Naive thymus-derived CD4-positive, alpha-beta T cell (primary cell): ENCODE measurements around the gene LRRC15. TPM values are rescaled to one million over a fixed set of nuclear protein-coding genes. Genes with fewer than 3 reads are reported as not detected.
A peak's percentile ranks its signal among the peaks of the same experiment; 100 is the strongest.

Experiments
- ATAC-seq: fragments of 150-1000 bp; cut with Tn5 transposase; 2 replicates; pipeline ENCODE4 v1.10.0; 2021; ENCODE audit warnings: mild to moderate bottlenecking, moderate library complexity
- CTCF ChIA-PET: fragments of 350-600 bp; sonication (Branson Sonifier 250); formaldehyde crosslinking; loops from one replicate; lab custom pipeline; 2021; ENCODE audit warnings: antibody characterized with exemption; lab: Charles Lee
- POLR2A ChIA-PET: fragments of 350-600 bp; sonication (Branson Sonifier 250); formaldehyde crosslinking; loops from one replicate; lab custom pipeline; 2021; ENCODE audit warnings: antibody characterized with exemption, inconsistent platforms; lab: Charles Lee
- DNase-seq, 9 donors: peaks; one replicate each; pipeline versions ENCODE4 v3.0.0 to v3.0.0-alpha.2; 2020 to 2022; ENCODE audit warnings: mixed read lengths in 1 of 9
- H3K27ac ChIP-seq: one replicate; pipeline ENCODE4 v1.7.0; 2013; ENCODE audit warnings: mild to moderate bottlenecking, low read depth, low read length, moderate library complexity
- H3K27me3 ChIP-seq, 2 donors: one replicate each; pipeline ENCODE4 v1.7.0; 2013; ENCODE audit warnings: low read length in 2 of 2, mild to moderate bottlenecking in 2 of 2, moderate library complexity in 2 of 2; ENCODE audit not compliant: control insufficient read depth in 2 of 2, insufficient read depth in 2 of 2
- H3K36me3 ChIP-seq, 3 experiments: 1 replicate in 2 of 3; 2 replicates in 1 of 3; pipeline ENCODE4 v1.7.0; 2013; ENCODE audit warnings: low read length in 3 of 3, mild to moderate bottlenecking in 3 of 3, moderate library complexity in 1 of 3; ENCODE audit not compliant: insufficient read depth in 3 of 3, control insufficient read depth in 2 of 3
- H3K4me1 ChIP-seq, 2 donors: one replicate each; pipeline ENCODE4 v1.7.0; 2013; ENCODE audit warnings: low read length in 2 of 2, mild to moderate bottlenecking in 2 of 2, moderate library complexity in 1 of 2; ENCODE audit not compliant: control insufficient read depth in 2 of 2, insufficient read depth in 2 of 2
- H3K4me3 ChIP-seq: 2 replicates; pipeline ENCODE4 v1.7.0; 2013; ENCODE audit warnings: mild to moderate bottlenecking, low read length
- H3K9me3 ChIP-seq, 3 experiments: 1 replicate in 2 of 3; 2 replicates in 1 of 3; pipeline ENCODE4 v1.7.0; 2013; ENCODE audit warnings: low read length in 3 of 3; ENCODE audit not compliant: control insufficient read depth in 2 of 3
- H3K27ac Mint-ChIP-seq, 9 donors: one replicate each; pipeline ENCODE4 v1.8.0; 2020 to 2022; ENCODE audit warnings: mixed read lengths in 9 of 9, mild to moderate bottlenecking in 8 of 9, moderate library complexity in 5 of 9, inconsistent platforms in 2 of 9
- H3K27me3 Mint-ChIP-seq, 5 donors: one replicate each; pipeline ENCODE4 v1.8.0; 2021 to 2022; ENCODE audit warnings: mixed read lengths in 5 of 5, mild to moderate bottlenecking in 1 of 5
- H3K36me3 Mint-ChIP-seq, 5 donors: one replicate each; pipeline ENCODE4 v1.8.0; 2020 to 2022; ENCODE audit warnings: mixed read lengths in 5 of 5, mild to moderate bottlenecking in 3 of 5, inconsistent platforms in 1 of 5
- H3K4me1 Mint-ChIP-seq, 7 donors: one replicate each; pipeline ENCODE4 v1.8.0; 2020 to 2022; ENCODE audit warnings: mixed read lengths in 7 of 7, mild to moderate bottlenecking in 3 of 7, inconsistent platforms in 1 of 7
- H3K4me3 Mint-ChIP-seq, 10 donors: one replicate each; pipeline ENCODE4 v1.8.0; 2020 to 2022; ENCODE audit warnings: mild to moderate bottlenecking in 10 of 10, mixed read lengths in 10 of 10, moderate library complexity in 6 of 10, inconsistent platforms in 2 of 10
- H3K9me3 Mint-ChIP-seq, 11 donors: one replicate each; pipeline ENCODE4 v1.8.0; 2020 to 2022; ENCODE audit warnings: mixed read lengths in 11 of 11, mild to moderate bottlenecking in 4 of 11, inconsistent platforms in 1 of 11, moderate library complexity in 1 of 11
- intact Hi-C, 2 donors: fragments of 100-400 bp; cut with micrococcal nuclease; formaldehyde crosslinking; loops; one replicate each; pipeline ENCODE4 v1.15.1; 2023
- polyA plus RNA-seq, 2 donors: library from polyadenylated mRNA; unstranded; fragments of 300-500 nt; fragmentation: Illumina TruSeq; gene quantifications; one replicate each; pipeline ENCODE4 v1.2.3, GENCODE V29; 2021
- total RNA-seq, 6 experiments: library from RNA in 5 of 6; stranded (reverse) in 5 of 6; gene quantifications; 1 replicate in 5 of 6; 2 replicates in 1 of 6; pipeline ENCODE4 v1.2.3 and lab custom pipeline; 2021 to 2026

The LRRC15 gene
- total and polyA plus RNA-seq, 7 experiments from 2014 or later = not detected

GRCh38 chr3:194346621-194347020 lies 22.9 kb downstream of the LRRC15 start:
- no peak for DNase-seq
- Mint-ChIP-seq H3K36me3 (no peaks in the 10 kb centered on the region), H3K4me3 (no peak overlapping the region), H3K27me3 (peaks cover 0 to 7% (median 6%) of the 10 kb centered on the region in 5 donors), H3K4me1 (peaks cover 0 to 5% (median 0%) of the 10 kb centered on the region in 7 donors), H3K9me3 (no peaks in the 10 kb centered on the region), H3K27ac (no peak overlapping the region)
- no peak for ATAC-seq
- Histone ChIP-seq H3K27me3 (no peaks in the 10 kb centered on the region), H3K36me3 (no peaks in the 10 kb centered on the region), H3K9me3 (no peaks in the 10 kb centered on the region), H3K27ac (no peak overlapping the region), H3K4me3 (no peak overlapping the region), H3K4me1 (no peaks in the 10 kb centered on the region)
- POLR2A ChIA-PET = no interaction called here
- CTCF ChIA-PET = interaction anchor here (0.6 to 15.7 kb wide), 5 partner anchors 9 to 681 kb away, joined by 3 to 256 read pairs (median 3); partner anchors contain the start of gene GP5
- intact Hi-C loops = no loop called here

- intact Hi-C loops = no loop called here
- no peaks in the 10 kb centered on the region for H3K4me1 ChIP-seq
- POLR2A ChIA-PET = no interaction called here
- DNase-seq (no peak), ATAC-seq (no peak)
- Mint-ChIP-seq H3K27ac (no peak overlapping the region), H3K4me3 (no peak overlapping the region), H3K36me3 (no peaks in the 10 kb centered on the region), H3K9me3 (no peaks in the 10 kb centered on the region), H3K27me3 (peaks cover 0 to 7% (median 7%) of the 10 kb centered on the region in 5 donors), H3K4me1 (peaks cover 0 to 5% (median 0%) of the 10 kb centered on the region in 7 donors)
- H3K27ac ChIP-seq = no peak overlapping the region
- H3K4me3 ChIP-seq = no peak overlapping the region
- CTCF ChIA-PET = interaction anchor here (1.1 to 15.7 kb wide), 5 partner anchors 9 to 56 kb away, joined by 3 to 256 read pairs (median 5); partner anchors contain the start of gene GP5
- no peaks in the 10 kb centered on the region for H3K27me3 ChIP-seq
- H3K36me3 ChIP-seq = no peaks in the 10 kb centered on the region
- H3K9me3 ChIP-seq = no peaks in the 10 kb centered on the region
Observed at GRCh38 chr3:194346035-194346434, 23.5 kb downstream of the LRRC15 start.

GRCh38 chr3:194344012-194344411 lies 25.5 kb downstream of the LRRC15 start:
- no peaks in the 10 kb centered on the region for H3K9me3 Mint-ChIP-seq
- ChIA-PET POLR2A (interaction anchor here (0.6 to 1.9 kb wide), 3 partner anchors 53 to 79 kb away, joined by 3 to 5 read pairs (median 3); no protein-coding TSS in a partner anchor), CTCF (interaction anchor here (0.5 to 15.7 kb wide), 9 partner anchors 10 to 686 kb away, joined by 3 to 256 read pairs (median 3); partner anchors contain the start of gene GP5)
- H3K27ac Mint-ChIP-seq = no peak overlapping the region
- no peaks in the 10 kb centered on the region for H3K36me3 ChIP-seq
- H3K27me3 ChIP-seq = no peaks in the 10 kb centered on the region
- H3K27me3 Mint-ChIP-seq = peaks cover 0 to 7% (median 7%) of the 10 kb centered on the region in 5 donors
- H3K9me3 ChIP-seq = no peaks in the 10 kb centered on the region
- intact Hi-C loops = loop anchor here (1.0 to 2.0 kb wide), 3 partner anchors 11 to 61 kb away; no protein-coding TSS in a partner anchor
- no peak overlapping the region for H3K4me3 Mint-ChIP-seq
- peaks cover 0 to 5% (median 0%) of the 10 kb centered on the region in 7 donors for H3K4me1 Mint-ChIP-seq
- peak; percentile 82 for ATAC-seq
- H3K4me3 ChIP-seq = no peak overlapping the region
- H3K4me1 ChIP-seq = no peaks in the 10 kb centered on the region
- peak; percentile 36 to 74 (median 59) for DNase-seq
- H3K36me3 Mint-ChIP-seq = no peaks in the 10 kb centered on the region
- no peak overlapping the region for H3K27ac ChIP-seq

GRCh38 chr3:194343561-194343893 lies 26.0 kb downstream of the LRRC15 start:
- Mint-ChIP-seq H3K4me3 (no peak overlapping the region), H3K27ac (no peak overlapping the region), H3K27me3 (peaks cover 0 to 7% (median 7%) of the 10 kb centered on the region in 5 donors), H3K9me3 (no peaks in the 10 kb centered on the region), H3K36me3 (no peaks in the 10 kb centered on the region), H3K4me1 (peaks cover 0 to 5% (median 0%) of the 10 kb centered on the region in 7 donors)
- no peaks in the 10 kb centered on the region for H3K4me1 ChIP-seq
- ATAC-seq (no peak), DNase-seq (no peak)
- no peaks in the 10 kb centered on the region for H3K9me3 ChIP-seq
- no peaks in the 10 kb centered on the region for H3K27me3 ChIP-seq
- no peaks in the 10 kb centered on the region for H3K36me3 ChIP-seq
- POLR2A ChIA-PET = interaction anchor here (1.0 to 1.9 kb wide), 2 partner anchors 54 to 60 kb away, joined by 3 to 5 read pairs; no protein-coding TSS in a partner anchor
- intact Hi-C loops = no loop called here
- CTCF ChIA-PET = interaction anchor here (0.7 to 15.7 kb wide), 5 partner anchors 9 to 685 kb away, joined by 3 to 256 read pairs (median 4); partner anchors contain the start of gene GP5
- no peak overlapping the region for H3K27ac ChIP-seq
- no peak overlapping the region for H3K4me3 ChIP-seq

GRCh38 chr3:194342861-194343560 lies 26.5 kb downstream of the LRRC15 start:
- intact Hi-C loops = no loop called here
- H3K4me1 ChIP-seq = no peaks in the 10 kb centered on the region
- ChIA-PET CTCF (interaction anchor here (0.7 to 15.7 kb wide), 5 partner anchors 9 to 684 kb away, joined by 3 to 256 read pairs (median 4); partner anchors contain the start of gene GP5), POLR2A (interaction anchor here (1.9 kb wide), 1 partner anchor 54 kb away, joined by 5 read pairs; no protein-coding TSS in a partner anchor)
- ATAC-seq (no peak), DNase-seq (no peak)
- no peak overlapping the region for H3K4me3 ChIP-seq
- no peaks in the 10 kb centered on the region for H3K9me3 ChIP-seq
- H3K36me3 Mint-ChIP-seq = no peaks in the 10 kb centered on the region
- H3K27me3 Mint-ChIP-seq = peaks cover 0 to 7% (median 7%) of the 10 kb centered on the region in 5 donors
- H3K4me1 Mint-ChIP-seq = peaks cover 0 to 5% (median 0%) of the 10 kb centered on the region in 7 donors
- H3K9me3 Mint-ChIP-seq = no peaks in the 10 kb centered on the region
- no peak overlapping the region for H3K27ac Mint-ChIP-seq
- no peaks in the 10 kb centered on the region for H3K36me3 ChIP-seq
- H3K27me3 ChIP-seq = no peaks in the 10 kb centered on the region
- H3K27ac ChIP-seq = no peak overlapping the region
- no peak overlapping the region for H3K4me3 Mint-ChIP-seq

GRCh38 chr3:194340757-194341400 lies 28.7 kb downstream of the LRRC15 start:
- no peak overlapping the region for H3K4me3 Mint-ChIP-seq
- intact Hi-C loops = no loop called here
- Histone ChIP-seq H3K9me3 (no peaks in the 10 kb centered on the region), H3K27ac (no peak overlapping the region), H3K27me3 (no peaks in the 10 kb centered on the region), H3K36me3 (no peaks in the 10 kb centered on the region), H3K4me1 (no peaks in the 10 kb centered on the region), H3K4me3 (no peak overlapping the region)
- H3K4me1 Mint-ChIP-seq = peaks cover 0 to 5% (median 0%) of the 10 kb centered on the region in 7 donors
- H3K36me3 Mint-ChIP-seq = no peaks in the 10 kb centered on the region
- peaks cover 0 to 17% (median 7%) of the 10 kb centered on the region in 5 donors for H3K27me3 Mint-ChIP-seq
- DNase-seq = no peak
- H3K9me3 Mint-ChIP-seq = no peaks in the 10 kb centered on the region
- ChIA-PET CTCF (interaction anchor here (1.6 to 15.7 kb wide), 2 partner anchors 10 to 61 kb away, joined by 4 to 256 read pairs; partner anchors contain the start of gene GP5), POLR2A (interaction anchor here (0.5 kb wide), 1 partner anchor 36 kb away, joined by 3 read pairs; no protein-coding TSS in a partner anchor)
- ATAC-seq = no peak
- H3K27ac Mint-ChIP-seq = no peak overlapping the region
